ENCODE results near the gene CADM2.

CADM2 gene

GRCh38 chr3:85667744-85668143 is 709.0 kb downstream of the CADM2 start:
- TF ChIP-seq, protein P1, sequence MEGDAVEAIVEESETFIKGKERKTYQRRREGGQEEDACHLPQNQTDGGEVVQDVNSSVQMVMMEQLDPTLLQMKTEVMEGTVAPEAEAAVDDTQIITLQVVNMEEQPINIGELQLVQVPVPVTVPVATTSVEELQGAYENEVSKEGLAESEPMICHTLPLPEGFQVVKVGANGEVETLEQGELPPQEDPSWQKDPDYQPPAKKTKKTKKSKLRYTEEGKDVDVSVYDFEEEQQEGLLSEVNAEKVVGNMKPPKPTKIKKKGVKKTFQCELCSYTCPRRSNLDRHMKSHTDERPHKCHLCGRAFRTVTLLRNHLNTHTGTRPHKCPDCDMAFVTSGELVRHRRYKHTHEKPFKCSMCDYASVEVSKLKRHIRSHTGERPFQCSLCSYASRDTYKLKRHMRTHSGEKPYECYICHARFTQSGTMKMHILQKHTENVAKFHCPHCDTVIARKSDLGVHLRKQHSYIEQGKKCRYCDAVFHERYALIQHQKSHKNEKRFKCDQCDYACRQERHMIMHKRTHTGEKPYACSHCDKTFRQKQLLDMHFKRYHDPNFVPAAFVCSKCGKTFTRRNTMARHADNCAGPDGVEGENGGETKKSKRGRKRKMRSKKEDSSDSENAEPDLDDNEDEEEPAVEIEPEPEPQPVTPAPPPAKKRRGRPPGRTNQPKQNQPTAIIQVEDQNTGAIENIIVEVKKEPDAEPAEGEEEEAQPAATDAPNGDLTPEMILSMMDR (IDR thresholded peaks at IDR 0.05; ENCODE audit: low read depth, low read length, missing control alignments): no peak
- no peak for DNase-seq (ENCODE audit: low read depth)
- H3K4me3 ChIP-seq (ENCODE audit: low read depth, low read length): no peak overlapping the region
- in situ Hi-C loops (cut with HindIII; ENCODE audit: low sequenced_read_pairs): no loop called here

GRCh38 chr3:85670634-85671205 is 711.9 kb downstream of the CADM2 start:
- TF ChIP-seq, protein P1 (IDR thresholded peaks at IDR 0.05; ENCODE audit: low read depth, low read length, missing control alignments): no peak
- in situ Hi-C loops (cut with HindIII; ENCODE audit: low sequenced_read_pairs): no loop called here
- no peak for DNase-seq (ENCODE audit: low read depth)
- no peak overlapping the region for H3K4me3 ChIP-seq (ENCODE audit: low read depth, low read length)

- in situ Hi-C loops (cut with HindIII; ENCODE audit: low sequenced_read_pairs): no loop called here
- DNase-seq (ENCODE audit: low read depth): no peak
- H3K4me3 ChIP-seq (ENCODE audit: low read depth, low read length): no peak overlapping the region
- TF ChIP-seq, protein P1 (IDR thresholded peaks at IDR 0.05; ENCODE audit: low read depth, low read length, missing control alignments): no peak
Observed at GRCh38 chr3:85672761-85673160, 714.0 kb downstream of the CADM2 start.

DNA sequence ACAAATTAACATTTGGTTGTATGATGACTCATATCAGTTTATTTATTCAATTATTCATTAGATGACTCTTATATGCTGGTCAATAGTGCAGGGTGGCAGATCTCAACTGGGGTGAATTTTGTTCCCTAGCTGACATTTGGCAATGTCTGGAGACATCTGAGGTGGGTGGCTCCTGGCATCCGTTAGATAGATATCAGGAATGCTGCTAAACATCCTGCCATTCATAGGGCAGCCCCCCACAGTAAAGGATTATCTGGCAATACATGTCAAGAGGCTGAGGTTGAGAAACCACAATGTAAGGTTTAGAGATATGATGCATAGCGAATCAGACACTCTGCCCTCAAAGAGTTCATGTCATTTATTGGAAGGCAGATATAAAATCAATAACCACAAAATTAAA is 719.9 kb downstream of the CADM2 start:
- no peak for DNase-seq (ENCODE audit: low read depth)
- in situ Hi-C loops (cut with HindIII; ENCODE audit: low sequenced_read_pairs): no loop called here
- no peak overlapping the region for H3K4me3 ChIP-seq (ENCODE audit: low read depth, low read length)
- TF ChIP-seq, protein P1 (IDR thresholded peaks at IDR 0.05; ENCODE audit: low read depth, low read length, missing control alignments): no peak

DNA sequence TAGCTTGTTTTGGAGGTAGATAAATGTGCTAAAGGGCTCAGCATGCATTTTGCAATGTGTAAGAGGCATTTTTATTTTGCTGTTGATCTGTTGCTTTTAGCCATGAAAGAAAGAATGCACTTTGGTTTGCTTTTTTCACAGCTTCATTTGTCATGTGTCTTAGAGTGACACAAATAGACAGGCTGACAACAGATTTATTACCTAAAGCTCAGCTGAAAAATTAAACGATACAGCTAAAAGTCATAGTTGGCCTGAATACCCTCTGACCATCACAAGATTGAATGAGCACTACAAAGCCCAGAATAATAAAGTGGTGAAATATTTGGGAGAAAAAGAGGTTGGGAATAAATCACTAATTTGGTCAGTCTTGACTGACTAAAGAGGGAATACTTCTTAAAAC is 723.1 kb downstream of the CADM2 start:
- no peak for DNase-seq (ENCODE audit: low read depth)
- H3K4me3 ChIP-seq (ENCODE audit: low read depth, low read length): no peak overlapping the region
- in situ Hi-C loops (cut with HindIII; ENCODE audit: low sequenced_read_pairs): no loop called here
- TF ChIP-seq, protein P1 (IDR thresholded peaks at IDR 0.05; ENCODE audit: low read depth, low read length, missing control alignments): no peak

GRCh38 chr3:85691196-85691595 is 732.4 kb downstream of the CADM2 start:
- no peak overlapping the region for H3K4me3 ChIP-seq (ENCODE audit: low read depth, low read length)
- TF ChIP-seq, protein P1 (IDR thresholded peaks at IDR 0.05; ENCODE audit: low read depth, low read length, missing control alignments): no peak
- DNase-seq (ENCODE audit: low read depth): no peak
- in situ Hi-C loops (cut with HindIII; ENCODE audit: low sequenced_read_pairs): no loop called here
